ENCODE measurements around the gene SLC25A17.

DNA sequence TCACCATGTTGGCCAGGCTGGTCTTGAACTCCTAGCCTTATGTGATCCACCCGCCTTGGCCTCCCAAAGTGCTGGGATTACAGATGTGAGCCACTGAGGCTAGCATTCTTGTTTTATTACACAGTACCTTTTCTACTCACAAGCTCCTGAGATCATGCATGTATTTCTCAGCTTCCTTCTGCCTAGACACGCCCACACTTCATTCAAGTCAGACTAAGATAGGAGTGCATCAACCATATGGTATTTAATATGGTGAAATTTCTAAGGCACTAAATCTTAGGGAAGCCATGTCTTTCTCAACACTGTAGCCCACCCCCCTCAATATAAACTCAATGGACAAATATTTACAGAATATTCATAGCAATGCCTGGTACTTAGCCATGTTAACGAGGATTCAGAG, 62.1 kb downstream of the SLC25A17 start:
- TF ChIP-seq, protein P1, sequence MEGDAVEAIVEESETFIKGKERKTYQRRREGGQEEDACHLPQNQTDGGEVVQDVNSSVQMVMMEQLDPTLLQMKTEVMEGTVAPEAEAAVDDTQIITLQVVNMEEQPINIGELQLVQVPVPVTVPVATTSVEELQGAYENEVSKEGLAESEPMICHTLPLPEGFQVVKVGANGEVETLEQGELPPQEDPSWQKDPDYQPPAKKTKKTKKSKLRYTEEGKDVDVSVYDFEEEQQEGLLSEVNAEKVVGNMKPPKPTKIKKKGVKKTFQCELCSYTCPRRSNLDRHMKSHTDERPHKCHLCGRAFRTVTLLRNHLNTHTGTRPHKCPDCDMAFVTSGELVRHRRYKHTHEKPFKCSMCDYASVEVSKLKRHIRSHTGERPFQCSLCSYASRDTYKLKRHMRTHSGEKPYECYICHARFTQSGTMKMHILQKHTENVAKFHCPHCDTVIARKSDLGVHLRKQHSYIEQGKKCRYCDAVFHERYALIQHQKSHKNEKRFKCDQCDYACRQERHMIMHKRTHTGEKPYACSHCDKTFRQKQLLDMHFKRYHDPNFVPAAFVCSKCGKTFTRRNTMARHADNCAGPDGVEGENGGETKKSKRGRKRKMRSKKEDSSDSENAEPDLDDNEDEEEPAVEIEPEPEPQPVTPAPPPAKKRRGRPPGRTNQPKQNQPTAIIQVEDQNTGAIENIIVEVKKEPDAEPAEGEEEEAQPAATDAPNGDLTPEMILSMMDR (IDR thresholded peaks at IDR 0.05): no peak
- no peak for TF ChIP-seq POLR2A (IDR thresholded peaks at IDR 0.05)

Data from body of pancreas (tissue), 4 donors.